GM13977 (cell line): Measurements from ENCODE around the gene AFAP1.

Experiments used
- DNase-seq: peaks from one replicate; pipeline ENCODE4 v3.0.0; 2012; ENCODE audit warnings: low spot score
- in situ Hi-C: fragments of 300-500 bp; cut with MboI; formaldehyde crosslinking; loops from one replicate; pipeline ENCODE4 v1.12.0; 2022; ENCODE audit warnings: low sequenced_read_pairs, low pct_unique_long_range_greater_than_20kb, mixed read lengths, inconsistent platforms; ENCODE audit not compliant: unreplicated experiment
- TF ChIP-seq, protein P1 (sequence below): IDR thresholded peaks from 2 replicates; pipeline ENCODE4 v1.5.1; 2012; ENCODE audit warnings: mild to moderate bottlenecking, control low read depth; ENCODE audit not compliant: insufficient read depth; ENCODE audit errors: extremely low read depth, missing control alignments

The AFAP1 gene

DNA sequence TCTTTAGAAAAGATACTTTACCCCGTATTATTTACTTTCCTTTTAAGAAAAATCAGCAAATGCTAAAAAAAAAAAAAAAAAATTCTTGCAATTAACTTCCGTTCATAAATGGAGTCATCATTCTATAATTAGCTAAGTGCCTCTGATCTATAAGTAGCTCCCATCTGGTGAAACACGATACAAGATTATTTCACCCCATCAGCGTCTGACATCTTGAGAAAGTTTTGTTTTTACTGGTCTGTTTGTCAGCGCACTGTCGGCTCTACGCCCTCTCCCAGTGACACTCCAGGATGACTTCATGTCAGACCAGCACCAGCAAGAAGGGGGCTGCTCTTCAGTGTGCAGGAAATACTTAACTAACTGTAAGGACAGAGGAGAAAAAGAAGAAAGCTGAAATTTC, 108.3 kb downstream of the AFAP1 start:
- peak; percentile 48 for DNase-seq
- TF ChIP-seq, protein P1, sequence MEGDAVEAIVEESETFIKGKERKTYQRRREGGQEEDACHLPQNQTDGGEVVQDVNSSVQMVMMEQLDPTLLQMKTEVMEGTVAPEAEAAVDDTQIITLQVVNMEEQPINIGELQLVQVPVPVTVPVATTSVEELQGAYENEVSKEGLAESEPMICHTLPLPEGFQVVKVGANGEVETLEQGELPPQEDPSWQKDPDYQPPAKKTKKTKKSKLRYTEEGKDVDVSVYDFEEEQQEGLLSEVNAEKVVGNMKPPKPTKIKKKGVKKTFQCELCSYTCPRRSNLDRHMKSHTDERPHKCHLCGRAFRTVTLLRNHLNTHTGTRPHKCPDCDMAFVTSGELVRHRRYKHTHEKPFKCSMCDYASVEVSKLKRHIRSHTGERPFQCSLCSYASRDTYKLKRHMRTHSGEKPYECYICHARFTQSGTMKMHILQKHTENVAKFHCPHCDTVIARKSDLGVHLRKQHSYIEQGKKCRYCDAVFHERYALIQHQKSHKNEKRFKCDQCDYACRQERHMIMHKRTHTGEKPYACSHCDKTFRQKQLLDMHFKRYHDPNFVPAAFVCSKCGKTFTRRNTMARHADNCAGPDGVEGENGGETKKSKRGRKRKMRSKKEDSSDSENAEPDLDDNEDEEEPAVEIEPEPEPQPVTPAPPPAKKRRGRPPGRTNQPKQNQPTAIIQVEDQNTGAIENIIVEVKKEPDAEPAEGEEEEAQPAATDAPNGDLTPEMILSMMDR = no peak
- in situ Hi-C loops = no loop called here

DNA sequence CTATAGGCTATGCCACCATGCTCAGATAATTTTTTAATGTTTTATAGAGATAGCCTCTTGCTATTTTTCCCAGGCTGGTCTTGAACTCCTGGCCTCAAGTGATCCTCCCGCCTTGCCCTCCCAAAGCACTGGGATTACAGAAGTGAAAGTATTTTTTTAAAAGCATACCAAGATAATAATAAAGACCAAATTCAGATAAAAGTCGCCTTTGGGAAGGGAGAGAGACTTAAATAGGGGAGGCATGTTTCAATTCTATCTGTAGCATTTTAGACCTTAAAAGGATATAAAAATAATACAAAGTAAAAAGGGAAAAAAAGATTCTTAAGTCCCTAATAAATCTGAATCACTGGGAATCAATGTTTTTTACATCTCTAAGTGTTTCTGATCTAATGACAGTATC, 108.9 kb downstream of the AFAP1 start:
- in situ Hi-C loops = no loop called here
- no peak for DNase-seq
- TF ChIP-seq, protein P1 = no peak

DNA sequence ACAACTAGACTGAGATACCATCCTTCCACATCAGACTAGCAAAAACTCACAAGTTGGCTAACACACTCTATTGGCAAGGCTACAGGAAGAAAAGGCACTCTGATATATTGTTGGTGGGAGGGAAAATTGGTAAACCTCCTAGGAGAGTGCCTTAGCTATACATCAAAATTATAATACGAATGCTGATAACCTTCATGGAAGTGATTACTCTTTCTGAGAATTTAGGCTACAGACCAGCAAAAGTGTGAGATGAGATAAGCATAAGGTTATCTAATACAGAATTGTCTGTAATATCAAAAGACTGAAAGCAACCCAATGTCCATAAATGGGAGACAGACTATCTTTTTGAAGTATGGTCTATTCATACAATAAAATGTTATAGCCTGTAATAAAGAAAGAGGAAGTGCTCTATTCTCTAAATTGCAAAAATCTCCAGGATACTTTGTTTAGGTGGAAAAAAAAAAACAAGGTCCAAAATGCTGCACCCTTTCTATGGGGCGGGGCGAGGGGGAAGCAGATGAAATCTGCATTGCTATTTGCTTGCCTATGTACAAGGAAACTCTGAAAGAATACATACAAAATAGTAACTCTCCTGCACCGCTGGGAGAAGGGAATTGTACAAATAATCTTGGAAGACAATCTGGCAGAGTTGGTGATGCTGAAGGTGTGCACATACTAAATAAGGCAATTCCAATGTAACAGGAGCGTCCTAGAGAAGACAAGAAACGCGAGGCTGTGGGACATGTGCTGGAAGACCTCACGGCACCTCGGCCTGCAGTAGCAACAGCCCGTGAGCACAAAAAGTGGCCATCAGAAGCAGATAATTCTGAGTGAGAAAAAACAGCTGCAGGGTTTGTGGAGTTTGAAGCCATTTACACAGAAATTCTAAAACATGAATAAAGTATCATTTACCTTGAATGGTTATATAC, 109.7 kb downstream of the AFAP1 start:
- TF ChIP-seq, protein P1 = no peak
- no peak for DNase-seq
- in situ Hi-C loops = no loop called here

DNA sequence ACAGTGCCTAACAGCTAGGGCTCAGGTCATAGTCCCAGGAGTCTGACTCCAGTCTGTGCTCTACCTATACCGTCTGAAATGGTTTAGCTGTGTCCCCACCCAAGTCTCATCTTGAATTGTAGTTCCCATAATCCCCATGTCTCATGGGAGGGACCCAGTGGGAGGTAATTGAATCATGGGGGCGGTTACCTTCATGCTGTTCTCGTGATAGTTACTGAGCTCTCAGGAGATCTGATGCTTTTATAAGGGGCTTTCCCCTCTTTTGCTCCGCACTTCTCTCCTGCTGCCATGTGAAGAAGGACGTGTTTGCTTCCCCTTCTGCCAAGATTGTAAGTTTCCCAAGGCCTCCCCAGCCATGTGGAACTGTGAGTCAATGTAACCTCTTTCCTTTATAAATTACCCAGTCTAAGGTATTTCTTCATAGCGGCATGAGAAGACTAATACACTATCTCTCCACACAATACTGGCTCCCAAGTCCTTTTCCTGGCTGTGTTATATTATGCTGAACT, 110.8 kb downstream of the AFAP1 start:
- TF ChIP-seq, protein P1 = no peak
- in situ Hi-C loops = no loop called here
- no peak for DNase-seq

DNA sequence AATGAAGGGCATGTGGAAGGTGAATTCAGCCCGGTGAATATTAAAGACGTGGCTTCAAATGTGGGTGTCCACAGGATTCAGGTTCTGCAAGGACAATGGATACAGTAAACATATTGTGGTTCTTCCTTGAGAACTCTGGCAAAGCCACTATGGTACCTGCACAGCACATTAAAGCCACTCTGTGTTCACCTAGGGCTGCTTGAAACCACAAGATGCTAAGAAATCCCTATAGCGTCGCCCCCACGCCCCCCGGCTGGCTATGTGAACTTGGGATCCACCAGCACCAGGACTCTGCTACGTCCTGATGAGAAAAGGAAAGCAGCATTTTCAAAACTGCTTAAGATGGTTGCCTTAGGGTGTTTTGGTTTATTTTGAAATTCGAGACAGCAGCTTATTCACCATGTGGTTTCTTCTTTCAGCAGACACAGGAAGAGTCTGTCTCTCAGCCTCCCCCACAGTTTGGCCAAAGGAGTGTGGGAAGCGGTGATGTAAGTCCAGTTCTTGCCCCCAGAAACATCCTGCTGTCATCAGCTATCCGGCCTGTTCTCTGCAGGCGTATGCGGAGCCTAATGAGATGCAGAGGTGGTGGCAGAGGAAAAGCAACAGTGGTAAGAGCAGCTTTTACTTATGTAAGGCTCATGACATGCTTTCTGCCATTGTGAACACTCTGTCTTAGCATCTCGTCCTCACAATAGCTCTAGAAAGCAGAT, 111.5 kb downstream of the AFAP1 start:
- in situ Hi-C loops = no loop called here
- TF ChIP-seq, protein P1 = no peak
- DNase-seq = peak; percentile 55

DNA sequence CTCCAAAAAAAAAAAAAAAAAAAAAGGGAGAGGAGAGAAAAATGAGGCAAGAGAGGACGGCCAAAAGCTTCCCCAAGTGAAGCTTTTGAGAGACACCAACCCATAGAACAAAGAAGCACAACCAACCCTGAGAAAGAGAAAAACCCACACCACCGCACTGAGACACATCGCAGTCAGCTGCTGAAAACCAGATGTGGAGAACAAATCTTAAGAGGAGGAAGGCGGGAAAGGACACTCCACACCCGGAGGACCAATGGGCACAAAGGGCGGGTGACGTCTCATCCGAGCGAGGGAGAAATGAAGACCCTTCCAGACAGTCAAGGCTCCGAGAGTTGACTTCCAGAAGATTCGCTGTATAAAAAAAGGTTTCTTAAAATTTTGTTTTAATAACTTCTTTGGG, 112.1 kb downstream of the AFAP1 start:
- TF ChIP-seq, protein P1 = no peak
- DNase-seq = no peak
- in situ Hi-C loops = no loop called here
